ENCODE results near the gene XPA. TPM values are rescaled to one million over a fixed set of nuclear protein-coding genes. Genes with fewer than 3 reads are reported as not detected.

Gene XPA
- total RNA-seq, 1 experiment from 2014 or later: 3.0 TPM

DNA sequence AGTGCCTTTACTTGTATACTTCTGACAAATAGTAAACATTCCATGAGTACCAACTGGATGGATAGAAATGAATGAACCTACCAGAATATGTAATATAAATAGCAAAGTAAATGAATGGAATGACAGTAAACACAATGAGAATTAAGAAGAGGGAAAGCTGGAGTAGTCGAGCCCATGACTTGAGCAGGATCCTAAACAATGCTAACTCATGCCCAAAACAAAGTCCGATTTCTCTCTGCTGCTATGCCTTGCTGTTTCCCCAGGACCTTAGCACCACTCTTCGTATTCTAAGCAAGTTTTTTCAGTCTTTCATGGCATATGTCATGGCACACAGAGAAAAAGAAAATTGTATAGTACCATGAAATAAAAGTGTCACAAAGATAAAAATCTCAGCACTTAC is 1.8 kb downstream of the XPA start:
- CTCF ChIA-PET: no interaction called here
- POLR2A ChIA-PET: no interaction called here
- no peaks in the 10 kb centered on the region for H3K36me3 Mint-ChIP-seq
- DNase-seq (ENCODE audit: low spot score) (no peak), ATAC-seq (no peak)
- TF ChIP-seq EMX1 (CRISPR knock-in tag; IDR thresholded peaks at IDR 0.05): no peak
- TF ChIP-seq FOXK1 (CRISPR knock-in tag; IDR thresholded peaks at IDR 0.05): no peak
- TF ChIP-seq NR3C1 (CRISPR knock-in tag; conservative IDR thresholded peaks at IDR 0.05; ENCODE audit: low read depth): no peak
- TF ChIP-seq, protein P1, sequence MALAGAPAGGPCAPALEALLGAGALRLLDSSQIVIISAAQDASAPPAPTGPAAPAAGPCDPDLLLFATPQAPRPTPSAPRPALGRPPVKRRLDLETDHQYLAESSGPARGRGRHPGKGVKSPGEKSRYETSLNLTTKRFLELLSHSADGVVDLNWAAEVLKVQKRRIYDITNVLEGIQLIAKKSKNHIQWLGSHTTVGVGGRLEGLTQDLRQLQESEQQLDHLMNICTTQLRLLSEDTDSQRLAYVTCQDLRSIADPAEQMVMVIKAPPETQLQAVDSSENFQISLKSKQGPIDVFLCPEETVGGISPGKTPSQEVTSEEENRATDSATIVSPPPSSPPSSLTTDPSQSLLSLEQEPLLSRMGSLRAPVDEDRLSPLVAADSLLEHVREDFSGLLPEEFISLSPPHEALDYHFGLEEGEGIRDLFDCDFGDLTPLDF (CRISPR knock-in tag; IDR thresholded peaks at IDR 0.05): no peak
- TF ChIP-seq OVOL2 (CRISPR knock-in tag; IDR thresholded peaks at IDR 0.05; ENCODE audit: borderline replicate concordance): no peak
- no peak for TF ChIP-seq ZNF416 (CRISPR knock-in tag; IDR thresholded peaks at IDR 0.05)
- TF ChIP-seq ESRRA (CRISPR knock-in tag; IDR thresholded peaks at IDR 0.05; ENCODE audit: borderline replicate concordance): no peak
- TF ChIP-seq CREB1 (CRISPR knock-in tag; IDR thresholded peaks at IDR 0.05): no peak
- TF ChIP-seq MYBL2 (CRISPR knock-in tag; IDR thresholded peaks at IDR 0.05): no peak
- TF ChIP-seq NFATC4 (CRISPR knock-in tag; IDR thresholded peaks at IDR 0.05): no peak
- TF ChIP-seq, protein P2, sequence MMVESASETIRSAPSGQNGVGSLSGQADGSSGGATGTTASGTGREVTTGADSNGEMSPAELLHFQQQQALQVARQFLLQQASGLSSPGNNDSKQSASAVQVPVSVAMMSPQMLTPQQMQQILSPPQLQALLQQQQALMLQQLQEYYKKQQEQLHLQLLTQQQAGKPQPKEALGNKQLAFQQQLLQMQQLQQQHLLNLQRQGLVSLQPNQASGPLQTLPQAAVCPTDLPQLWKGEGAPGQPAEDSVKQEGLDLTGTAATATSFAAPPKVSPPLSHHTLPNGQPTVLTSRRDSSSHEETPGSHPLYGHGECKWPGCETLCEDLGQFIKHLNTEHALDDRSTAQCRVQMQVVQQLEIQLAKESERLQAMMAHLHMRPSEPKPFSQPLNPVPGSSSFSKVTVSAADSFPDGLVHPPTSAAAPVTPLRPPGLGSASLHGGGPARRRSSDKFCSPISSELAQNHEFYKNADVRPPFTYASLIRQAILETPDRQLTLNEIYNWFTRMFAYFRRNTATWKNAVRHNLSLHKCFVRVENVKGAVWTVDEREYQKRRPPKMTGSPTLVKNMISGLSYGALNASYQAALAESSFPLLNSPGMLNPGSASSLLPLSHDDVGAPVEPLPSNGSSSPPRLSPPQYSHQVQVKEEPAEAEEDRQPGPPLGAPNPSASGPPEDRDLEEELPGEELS (CRISPR knock-in tag; IDR thresholded peaks at IDR 0.05): no peak
- TF ChIP-seq AFF4 (CRISPR knock-in tag; IDR thresholded peaks at IDR 0.05; ENCODE audit: borderline replicate concordance): no peak
- peaks cover 16% of the 10 kb centered on the region for H3K4me1 Mint-ChIP-seq
- H3K9me3 Mint-ChIP-seq: no peaks in the 10 kb centered on the region
- no peak overlapping the region for H3K4me3 Mint-ChIP-seq
- H3K27me3 Mint-ChIP-seq (ENCODE audit: low read depth): peaks cover 45% of the 10 kb centered on the region
- H3K27ac Mint-ChIP-seq: no peak overlapping the region

DNA sequence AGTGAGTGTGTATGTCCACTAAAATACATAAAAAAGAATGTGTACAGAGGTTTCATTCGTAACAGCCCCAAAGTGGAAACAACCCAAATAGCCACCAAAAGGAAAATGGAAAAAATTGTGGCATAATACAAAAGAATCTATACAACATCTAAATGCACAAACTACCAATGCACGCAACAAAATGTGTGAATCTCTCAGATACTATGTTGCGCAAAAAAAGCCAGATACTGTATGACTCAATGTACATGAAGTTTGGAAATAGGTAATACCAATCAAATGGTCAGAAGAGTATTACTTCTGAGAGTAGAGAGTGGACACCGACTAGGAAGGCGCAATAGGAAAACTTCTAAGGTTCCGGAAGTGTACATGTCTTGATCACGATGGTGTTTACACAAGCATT is 2.4 kb downstream of the XPA start:
- no peak for DNase-seq (ENCODE audit: low spot score)
- H3K4me1 Mint-ChIP-seq: peaks cover 16% of the 10 kb centered on the region
- H3K9me3 Mint-ChIP-seq: no peaks in the 10 kb centered on the region
- no peak for ATAC-seq
- no peak overlapping the region for H3K4me3 Mint-ChIP-seq
- CTCF ChIA-PET: no interaction called here
- POLR2A ChIA-PET: no interaction called here
- H3K27me3 Mint-ChIP-seq (ENCODE audit: low read depth): peaks cover 40% of the 10 kb centered on the region
- H3K27ac Mint-ChIP-seq: no peak overlapping the region
- no peaks in the 10 kb centered on the region for H3K36me3 Mint-ChIP-seq
- TF ChIP-seq SOX15 (CRISPR knock-in tag; IDR thresholded peaks at IDR 0.05) (no peak), USF1 (CRISPR knock-in tag; IDR thresholded peaks at IDR 0.05) (no peak), RELA (CRISPR knock-in tag; IDR thresholded peaks at IDR 0.05; ENCODE audit: borderline replicate concordance) (no peak), TCF7 (CRISPR knock-in tag; IDR thresholded peaks at IDR 0.05; ENCODE audit: low read depth) (no peak), CREB1 (CRISPR knock-in tag; IDR thresholded peaks at IDR 0.05) (no peak), FOXP1 (CRISPR knock-in tag; IDR thresholded peaks at IDR 0.05; ENCODE audit: borderline replicate concordance) (no peak), GTF2I (CRISPR knock-in tag; conservative IDR thresholded peaks at IDR 0.05) (no peak), PRRX2 (CRISPR knock-in tag; IDR thresholded peaks at IDR 0.05) (no peak), OVOL2 (CRISPR knock-in tag; IDR thresholded peaks at IDR 0.05; ENCODE audit: borderline replicate concordance) (no peak), CREM (CRISPR knock-in tag; IDR thresholded peaks at IDR 0.05) (no peak), SP1 (CRISPR knock-in tag; conservative IDR thresholded peaks at IDR 0.05) (no peak)
- TF ChIP-seq, protein P3, sequence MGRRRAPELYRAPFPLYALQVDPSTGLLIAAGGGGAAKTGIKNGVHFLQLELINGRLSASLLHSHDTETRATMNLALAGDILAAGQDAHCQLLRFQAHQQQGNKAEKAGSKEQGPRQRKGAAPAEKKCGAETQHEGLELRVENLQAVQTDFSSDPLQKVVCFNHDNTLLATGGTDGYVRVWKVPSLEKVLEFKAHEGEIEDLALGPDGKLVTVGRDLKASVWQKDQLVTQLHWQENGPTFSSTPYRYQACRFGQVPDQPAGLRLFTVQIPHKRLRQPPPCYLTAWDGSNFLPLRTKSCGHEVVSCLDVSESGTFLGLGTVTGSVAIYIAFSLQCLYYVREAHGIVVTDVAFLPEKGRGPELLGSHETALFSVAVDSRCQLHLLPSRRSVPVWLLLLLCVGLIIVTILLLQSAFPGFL (CRISPR knock-in tag; IDR thresholded peaks at IDR 0.05; ENCODE audit: borderline replicate concordance): no peak
- TF ChIP-seq, protein P4, sequence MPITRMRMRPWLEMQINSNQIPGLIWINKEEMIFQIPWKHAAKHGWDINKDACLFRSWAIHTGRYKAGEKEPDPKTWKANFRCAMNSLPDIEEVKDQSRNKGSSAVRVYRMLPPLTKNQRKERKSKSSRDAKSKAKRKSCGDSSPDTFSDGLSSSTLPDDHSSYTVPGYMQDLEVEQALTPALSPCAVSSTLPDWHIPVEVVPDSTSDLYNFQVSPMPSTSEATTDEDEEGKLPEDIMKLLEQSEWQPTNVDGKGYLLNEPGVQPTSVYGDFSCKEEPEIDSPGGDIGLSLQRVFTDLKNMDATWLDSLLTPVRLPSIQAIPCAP (CRISPR knock-in tag; IDR thresholded peaks at IDR 0.05): no peak
- TF ChIP-seq, protein P5, sequence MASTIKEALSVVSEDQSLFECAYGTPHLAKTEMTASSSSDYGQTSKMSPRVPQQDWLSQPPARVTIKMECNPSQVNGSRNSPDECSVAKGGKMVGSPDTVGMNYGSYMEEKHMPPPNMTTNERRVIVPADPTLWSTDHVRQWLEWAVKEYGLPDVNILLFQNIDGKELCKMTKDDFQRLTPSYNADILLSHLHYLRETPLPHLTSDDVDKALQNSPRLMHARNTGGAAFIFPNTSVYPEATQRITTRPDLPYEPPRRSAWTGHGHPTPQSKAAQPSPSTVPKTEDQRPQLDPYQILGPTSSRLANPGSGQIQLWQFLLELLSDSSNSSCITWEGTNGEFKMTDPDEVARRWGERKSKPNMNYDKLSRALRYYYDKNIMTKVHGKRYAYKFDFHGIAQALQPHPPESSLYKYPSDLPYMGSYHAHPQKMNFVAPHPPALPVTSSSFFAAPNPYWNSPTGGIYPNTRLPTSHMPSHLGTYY (CRISPR knock-in tag; IDR thresholded peaks at IDR 0.05): no peak
- TF ChIP-seq, protein P6, sequence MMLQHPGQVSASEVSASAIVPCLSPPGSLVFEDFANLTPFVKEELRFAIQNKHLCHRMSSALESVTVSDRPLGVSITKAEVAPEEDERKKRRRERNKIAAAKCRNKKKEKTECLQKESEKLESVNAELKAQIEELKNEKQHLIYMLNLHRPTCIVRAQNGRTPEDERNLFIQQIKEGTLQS (CRISPR knock-in tag; conservative IDR thresholded peaks at IDR 0.05): no peak

Data from WTC11 (cell line).